ENCODE results near the gene CACNG4. TPM values are rescaled to one million over a fixed set of nuclear protein-coding genes. Genes with fewer than 3 reads are reported as not detected.

The CACNG4 gene
- total RNA-seq, 1 donor from 2014 or later = 0.34 TPM

DNA sequence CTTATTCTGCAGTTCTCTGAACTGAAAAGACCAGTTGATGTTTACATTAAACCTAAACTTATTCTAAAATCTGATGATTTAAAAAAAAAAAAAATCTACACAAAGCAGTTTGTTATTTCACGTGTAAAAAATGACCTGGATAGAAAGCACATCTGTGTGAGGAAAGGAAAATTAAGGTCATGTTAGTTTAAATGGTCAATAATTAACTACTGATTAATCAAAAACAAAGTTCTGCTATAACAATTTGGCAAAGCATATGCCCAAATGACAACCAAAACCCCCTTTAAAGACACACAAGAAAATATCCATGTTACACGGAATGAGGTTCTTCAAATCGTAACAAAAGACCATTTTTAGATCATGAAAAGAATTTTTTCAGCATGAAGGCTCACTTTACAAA, 110.3 kb downstream of the CACNG4 start:
- Histone ChIP-seq H3K79me2 (ENCODE audit: low read depth) (no peaks in the 10 kb centered on the region), H3K36me3 (no peaks in the 10 kb centered on the region), H3F3A (ENCODE audit: low read depth) (no peaks in the 10 kb centered on the region), H3K9ac (no peak overlapping the region), H3K27ac (no peak overlapping the region), H3K4me3 (no peak overlapping the region), H3K9me3 (ENCODE audit: low read depth) (no peaks in the 10 kb centered on the region), H3K4me2 (no peak overlapping the region), H2AFZ (replicated peaks) (no peak overlapping the region), H3K4me1 (no peaks in the 10 kb centered on the region), H3K27me3 (no peaks in the 10 kb centered on the region), H4K20me1 (ENCODE audit: low read depth) (no peaks in the 10 kb centered on the region)
- TF ChIP-seq EZH2 (IDR thresholded peaks at IDR 0.05) = no peak
- TF ChIP-seq EZH2phosphoT487 (IDR thresholded peaks at IDR 0.05) = no peak
- TF ChIP-seq, protein P1, sequence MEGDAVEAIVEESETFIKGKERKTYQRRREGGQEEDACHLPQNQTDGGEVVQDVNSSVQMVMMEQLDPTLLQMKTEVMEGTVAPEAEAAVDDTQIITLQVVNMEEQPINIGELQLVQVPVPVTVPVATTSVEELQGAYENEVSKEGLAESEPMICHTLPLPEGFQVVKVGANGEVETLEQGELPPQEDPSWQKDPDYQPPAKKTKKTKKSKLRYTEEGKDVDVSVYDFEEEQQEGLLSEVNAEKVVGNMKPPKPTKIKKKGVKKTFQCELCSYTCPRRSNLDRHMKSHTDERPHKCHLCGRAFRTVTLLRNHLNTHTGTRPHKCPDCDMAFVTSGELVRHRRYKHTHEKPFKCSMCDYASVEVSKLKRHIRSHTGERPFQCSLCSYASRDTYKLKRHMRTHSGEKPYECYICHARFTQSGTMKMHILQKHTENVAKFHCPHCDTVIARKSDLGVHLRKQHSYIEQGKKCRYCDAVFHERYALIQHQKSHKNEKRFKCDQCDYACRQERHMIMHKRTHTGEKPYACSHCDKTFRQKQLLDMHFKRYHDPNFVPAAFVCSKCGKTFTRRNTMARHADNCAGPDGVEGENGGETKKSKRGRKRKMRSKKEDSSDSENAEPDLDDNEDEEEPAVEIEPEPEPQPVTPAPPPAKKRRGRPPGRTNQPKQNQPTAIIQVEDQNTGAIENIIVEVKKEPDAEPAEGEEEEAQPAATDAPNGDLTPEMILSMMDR (IDR thresholded peaks at IDR 0.05) = no peak
- H3K27me3 Mint-ChIP-seq (ENCODE audit: insufficient read depth, low read depth) = no peaks in the 10 kb centered on the region
- no peak for DNase-seq (ENCODE audit: low spot score)
- peaks cover 5% of the 10 kb centered on the region for H3K36me3 Mint-ChIP-seq
- no peak overlapping the region for H3K4me3 Mint-ChIP-seq
- no peak overlapping the region for H3K27ac Mint-ChIP-seq
- H3K9me3 Mint-ChIP-seq = no peaks in the 10 kb centered on the region
- no peaks in the 10 kb centered on the region for H3K4me1 Mint-ChIP-seq

DNA sequence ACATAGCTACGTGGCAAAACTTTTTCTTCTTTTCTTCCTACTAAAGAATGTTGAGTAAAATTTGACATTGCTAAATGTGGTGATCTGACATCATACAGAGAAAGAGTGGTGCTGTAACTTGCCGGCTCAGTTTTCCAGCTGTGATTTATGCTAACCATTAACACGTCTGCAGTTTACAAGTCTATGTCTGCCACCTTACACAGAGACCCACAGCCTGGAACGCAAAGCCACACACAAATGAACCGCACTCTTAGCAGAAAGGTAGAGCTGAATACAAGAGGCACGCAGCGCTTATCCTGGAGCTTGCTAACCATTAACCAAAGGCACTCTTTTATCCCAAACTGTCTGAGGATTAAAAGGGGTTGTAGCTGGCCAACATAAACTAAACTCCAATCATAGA, 111.8 kb downstream of the CACNG4 start:
- Mint-ChIP-seq H3K36me3 (peaks cover 5% of the 10 kb centered on the region), H3K27ac (no peak overlapping the region), H3K9me3 (no peaks in the 10 kb centered on the region), H3K4me3 (no peak overlapping the region), H3K27me3 (ENCODE audit: insufficient read depth, low read depth) (no peaks in the 10 kb centered on the region), H3K4me1 (no peaks in the 10 kb centered on the region)
- Histone ChIP-seq H3K27ac (no peak overlapping the region), H3K4me2 (no peak overlapping the region), H4K20me1 (ENCODE audit: low read depth) (no peaks in the 10 kb centered on the region), H3K79me2 (ENCODE audit: low read depth) (no peaks in the 10 kb centered on the region), H3K4me1 (no peaks in the 10 kb centered on the region), H3K4me3 (no peak overlapping the region), H3K9ac (no peak overlapping the region), H3K9me3 (ENCODE audit: low read depth) (no peaks in the 10 kb centered on the region), H3K36me3 (no peaks in the 10 kb centered on the region), H2AFZ (replicated peaks) (no peak overlapping the region), H3K27me3 (no peaks in the 10 kb centered on the region), H3F3A (ENCODE audit: low read depth) (no peaks in the 10 kb centered on the region)
- DNase-seq (ENCODE audit: low spot score) = no peak
- TF ChIP-seq EZH2phosphoT487 (IDR thresholded peaks at IDR 0.05) (no peak), EZH2 (IDR thresholded peaks at IDR 0.05) (no peak)
- TF ChIP-seq, protein P1 (IDR thresholded peaks at IDR 0.05) = no peak

DNA sequence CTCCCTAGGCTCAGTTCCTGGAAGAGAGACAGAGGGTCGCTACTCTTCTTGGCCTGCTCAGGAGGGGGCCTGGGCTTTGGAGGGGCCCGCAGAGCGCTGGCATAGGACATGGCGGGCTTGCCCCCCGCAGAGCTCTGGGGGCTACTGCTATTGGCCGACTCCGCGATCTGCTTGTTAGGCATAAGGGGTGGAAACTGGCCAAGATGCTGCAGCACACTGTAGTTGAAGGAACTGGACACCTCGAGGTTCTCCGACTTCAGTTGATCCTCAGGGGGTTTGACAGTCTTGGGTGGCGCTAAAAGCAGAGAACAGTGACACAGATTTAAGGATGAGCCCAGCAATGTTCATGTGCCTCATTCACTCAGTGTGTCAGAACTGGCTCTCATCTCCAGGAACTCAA, 113.8 kb downstream of the CACNG4 start:
- no peaks in the 10 kb centered on the region for H3K27me3 Mint-ChIP-seq (ENCODE audit: insufficient read depth, low read depth)
- H4K20me1 ChIP-seq (ENCODE audit: low read depth) = no peaks in the 10 kb centered on the region
- no peaks in the 10 kb centered on the region for H3K79me2 ChIP-seq (ENCODE audit: low read depth)
- H3K4me3 Mint-ChIP-seq = no peak overlapping the region
- H3K4me1 ChIP-seq = no peaks in the 10 kb centered on the region
- H3K27me3 ChIP-seq = no peaks in the 10 kb centered on the region
- peaks cover 5% of the 10 kb centered on the region for H3K36me3 Mint-ChIP-seq
- no peaks in the 10 kb centered on the region for H3K4me1 Mint-ChIP-seq
- H3K27ac ChIP-seq = no peak overlapping the region
- TF ChIP-seq EZH2phosphoT487 (IDR thresholded peaks at IDR 0.05) (no peak), EZH2 (IDR thresholded peaks at IDR 0.05) (no peak)
- TF ChIP-seq, protein P1 (IDR thresholded peaks at IDR 0.05) = no peak
- H3K4me3 ChIP-seq = no peak overlapping the region
- no peaks in the 10 kb centered on the region for H3K36me3 ChIP-seq
- no peaks in the 10 kb centered on the region for H3K9me3 Mint-ChIP-seq
- H2AFZ ChIP-seq (replicated peaks) = no peak overlapping the region
- H3F3A ChIP-seq (ENCODE audit: low read depth) = no peaks in the 10 kb centered on the region
- H3K9ac ChIP-seq = no peak overlapping the region
- H3K4me2 ChIP-seq = no peak overlapping the region
- no peak overlapping the region for H3K27ac Mint-ChIP-seq
- H3K9me3 ChIP-seq (ENCODE audit: low read depth) = no peaks in the 10 kb centered on the region
- DNase-seq (ENCODE audit: low spot score) = no peak
